H1 (cell line): Measurements from ENCODE around the gene HGFAC. TPM values are rescaled to one million over a fixed set of nuclear protein-coding genes. Genes with fewer than 3 reads are reported as not detected.

Experiments
- CTCF ChIA-PET: fragments of 300-600 bp; sonication (Branson Sonifier 250); formaldehyde crosslinking; loops from one replicate; lab custom pipeline; 2021; ENCODE audit not compliant: partially characterized antibody; lab: Charles Lee
- POLR2A ChIA-PET: fragments of 300-600 bp; sonication (Branson Sonifier 250); formaldehyde crosslinking; loops from one replicate; lab custom pipeline; 2021; ENCODE audit warnings: inconsistent platforms; ENCODE audit not compliant: partially characterized antibody; lab: Charles Lee
- DNase-seq, 2 experiments: peaks; one replicate each; pipeline versions ENCODE4 v3.0.0 to v3.0.0-alpha.2; 2010 to 2022; ENCODE audit warnings: low spot score in 2 of 2, low read depth in 1 of 2, mixed read lengths in 1 of 2
- FAIRE-seq: peaks from 2 replicates; lab custom pipeline; 2011; peaks lifted over from hg19 to GRCh38; lab: Jason Lieb, UNC
- H2AFZ ChIP-seq: 2 replicates; pipeline ENCODE4 v1.8.1; 2012; ENCODE audit warnings: low read length, inconsistent platforms
- H2AK5ac ChIP-seq: 2 replicates; pipeline ENCODE4 v1.6.1; 2013; ENCODE audit warnings: low read depth, low read length
- H2BK120ac ChIP-seq: replicated peaks from 2 replicates; pipeline ENCODE3; 2013; ENCODE audit warnings: low read depth, low read length, inconsistent platforms
- H2BK12ac ChIP-seq: 2 replicates; pipeline ENCODE4 v1.6.1; 2013; ENCODE audit warnings: low read depth, low read length
- H2BK15ac ChIP-seq: 2 replicates; pipeline ENCODE4 v1.6.1; 2013; ENCODE audit warnings: low read length
- H2BK20ac ChIP-seq: 2 replicates; pipeline ENCODE4 v1.6.1; 2013; ENCODE audit warnings: low read length
- H2BK5ac ChIP-seq: 2 replicates; pipeline ENCODE4 v1.6.1; 2013; ENCODE audit warnings: low read depth, low read length
- H3K14ac ChIP-seq: 2 replicates; pipeline ENCODE4 v1.6.1; 2013; ENCODE audit warnings: inconsistent platforms; ENCODE audit not compliant: insufficient read length
- H3K18ac ChIP-seq: 2 replicates; pipeline ENCODE4 v1.6.1; 2013; ENCODE audit warnings: low read length; ENCODE audit errors: extremely low read depth
- H3K23ac ChIP-seq: 2 replicates; pipeline ENCODE4 v1.6.1; 2013; ENCODE audit warnings: inconsistent platforms; ENCODE audit not compliant: insufficient read length
- H3K23me2 ChIP-seq: 2 replicates; pipeline ENCODE4 v1.6.1; 2013; ENCODE audit warnings: low read depth, low read length
- H3K27ac ChIP-seq: 2 replicates; pipeline ENCODE4 v1.6.1; 2011; ENCODE audit warnings: low read depth, low read length, inconsistent platforms
- H3K27me3 ChIP-seq, 4 experiments: replicated peaks in 1 of 4; 1 replicate in 1 of 4; 2 replicates in 3 of 4; pipeline versions ENCODE4 v1.6.1 to v1.8.1; 2011 to 2013; ENCODE audit warnings: low read length in 3 of 4, mild to moderate bottlenecking in 3 of 4, inconsistent platforms in 2 of 4, mixed read lengths in 2 of 4, moderate library complexity in 1 of 4; ENCODE audit not compliant: control insufficient read depth in 3 of 4, insufficient read depth in 3 of 4; ENCODE audit errors: extremely low read depth in 1 of 4
- H3K36me3 ChIP-seq, 4 experiments: 2 replicates each; pipeline versions ENCODE4 v1.6.1 to v1.8.1; 2011 to 2013; ENCODE audit warnings: mild to moderate bottlenecking in 4 of 4, low read length in 3 of 4, moderate library complexity in 2 of 4, control low read depth in 1 of 4, inconsistent platforms in 1 of 4; ENCODE audit not compliant: insufficient read depth in 4 of 4, control insufficient read depth in 2 of 4
- H3K4ac ChIP-seq: replicated peaks from 2 replicates; pipeline ENCODE3; 2013; ENCODE audit warnings: low read length, low read depth, mixed read lengths, inconsistent platforms; ENCODE audit not compliant: insufficient read length
- H3K4me1 ChIP-seq, 4 experiments: replicated peaks in 1 of 4; 1 replicate in 1 of 4; 2 replicates in 3 of 4; pipeline versions ENCODE4 v1.6.1 to v1.8.1; 2011 to 2013; ENCODE audit warnings: low read length in 3 of 4, inconsistent platforms in 2 of 4, mixed read lengths in 1 of 4; ENCODE audit not compliant: insufficient read depth in 4 of 4, control insufficient read depth in 3 of 4
- H3K4me2 ChIP-seq, 2 experiments: 2 replicates each; pipeline versions ENCODE4 v1.6.1 to v1.8.1; 2011 to 2013; ENCODE audit warnings: low read depth in 2 of 2, low read length in 2 of 2, control low read depth in 1 of 2, inconsistent platforms in 1 of 2, mild to moderate bottlenecking in 1 of 2; ENCODE audit not compliant: insufficient read depth in 1 of 2
- H3K4me3 ChIP-seq, 4 experiments: fragments of 200-600, 300-600 bp in 1 of 4; sonication (generic), shearing (Covaris generic), sonication (Bioruptor Twin) in 1 of 4; 2 replicates each; pipeline versions ENCODE4 v1.5.1 to v1.8.1; 2011 to 2016; ENCODE audit warnings: low read length in 4 of 4, low read depth in 3 of 4, control low read depth in 2 of 4, inconsistent platforms in 2 of 4, mild to moderate bottlenecking in 2 of 4, mixed read lengths in 1 of 4, moderate library complexity in 1 of 4; ENCODE audit not compliant: insufficient read depth in 2 of 4; ENCODE audit errors: extremely low read depth in 1 of 4
- H3K56ac ChIP-seq: replicated peaks from 2 replicates; pipeline ENCODE3; 2013; ENCODE audit warnings: low read depth, mild to moderate bottlenecking, mixed read lengths, low read length, inconsistent platforms; ENCODE audit not compliant: insufficient read length
- H3K79me1 ChIP-seq: 2 replicates; pipeline ENCODE4 v1.6.1; 2013; ENCODE audit warnings: low read depth, low read length, control low read depth
- H3K79me2 ChIP-seq, 2 experiments: 2 replicates each; pipeline versions ENCODE4 v1.6.1 to v1.8.1; 2012 to 2013; ENCODE audit warnings: low read length in 2 of 2, mild to moderate bottlenecking in 2 of 2, inconsistent platforms in 1 of 2; ENCODE audit not compliant: insufficient read depth in 2 of 2, control insufficient read depth in 1 of 2
- H3K9ac ChIP-seq, 4 experiments: replicated peaks in 1 of 4; 1 replicate in 1 of 4; 2 replicates in 3 of 4; pipeline versions ENCODE4 v1.6.1 to v1.8.1; 2011 to 2013; ENCODE audit warnings: low read depth in 3 of 4, low read length in 3 of 4, control low read depth in 2 of 4, mild to moderate bottlenecking in 2 of 4, moderate library complexity in 2 of 4, inconsistent platforms in 1 of 4; ENCODE audit errors: extremely low read depth in 1 of 4
- H3K9me3 ChIP-seq, 2 experiments: 2 replicates each; pipeline versions ENCODE4 v1.6.1 to v1.8.1; 2012 to 2013; ENCODE audit warnings: mild to moderate bottlenecking in 2 of 2, moderate library complexity in 2 of 2, control low read depth in 1 of 2, inconsistent platforms in 1 of 2, low read depth in 1 of 2, low read length in 1 of 2, mixed read lengths in 1 of 2; ENCODE audit not compliant: insufficient read depth in 2 of 2
- H4K20me1 ChIP-seq, 2 experiments: replicated peaks in 1 of 2; 2 replicates each; pipeline versions ENCODE3 to v1.8.1; 2011 to 2013; ENCODE audit warnings: inconsistent platforms in 2 of 2, low read length in 2 of 2, mild to moderate bottlenecking in 1 of 2; ENCODE audit not compliant: insufficient read depth in 2 of 2, control insufficient read depth in 1 of 2
- H4K5ac ChIP-seq: 2 replicates; pipeline ENCODE4 v1.6.1; 2013; ENCODE audit warnings: low read length, low read depth, mixed read lengths, inconsistent platforms; ENCODE audit not compliant: insufficient read length
- H4K8ac ChIP-seq: 2 replicates; pipeline ENCODE4 v1.8.0; 2013; ENCODE audit warnings: mild to moderate bottlenecking, moderate library complexity, low read length, inconsistent platforms; ENCODE audit not compliant: insufficient read depth; ENCODE audit errors: extremely low read depth
- H4K91ac ChIP-seq: replicated peaks from 2 replicates; pipeline ENCODE3; 2013; ENCODE audit warnings: low read length, mixed read lengths, inconsistent platforms; ENCODE audit not compliant: insufficient read length
- ASH2L ChIP-seq: fragments of 200-600, 300-600 bp; sonication (generic); IDR thresholded peaks from one replicate; pipeline ENCODE4 v1.7.1; 2017; ENCODE audit warnings: low read length
- BCL11A ChIP-seq, 2 experiments: IDR thresholded peaks; one replicate each; pipeline ENCODE4 v1.6.1; 2011; ENCODE audit warnings: low read depth in 2 of 2, low read length in 2 of 2, mild to moderate bottlenecking in 2 of 2
- CTCF ChIP-seq, 3 experiments: IDR thresholded peaks; 1 replicate in 2 of 3; 2 replicates in 1 of 3; pipeline versions ENCODE4 v1.5.1 to v1.6.1; 2011; ENCODE audit warnings: low read length in 3 of 3, mild to moderate bottlenecking in 3 of 3, inconsistent platforms in 2 of 3, low read depth in 1 of 3, moderate library complexity in 1 of 3; ENCODE audit not compliant: insufficient read depth in 1 of 3; ENCODE audit errors: control extremely low read depth in 1 of 3
- FOSL1 ChIP-seq: IDR thresholded peaks from 2 replicates; pipeline ENCODE4 v1.6.1; 2011; ENCODE audit warnings: mild to moderate bottlenecking, low read depth, low read length, moderate library complexity; ENCODE audit not compliant: insufficient read depth
- JUN ChIP-seq: IDR thresholded peaks from 2 replicates; pipeline ENCODE4 v1.6.1; 2011; ENCODE audit warnings: low read depth, mild to moderate bottlenecking, improper control_type of control experiment, low read length
- KDM5A ChIP-seq: fragments of 200-600 bp; IDR thresholded peaks from 2 replicates; pipeline ENCODE4 v1.7.1; 2012; ENCODE audit warnings: mild to moderate bottlenecking, low read length, inconsistent platforms, mixed read lengths
- NANOG ChIP-seq: IDR thresholded peaks from 2 replicates; pipeline ENCODE4 v1.6.1; 2011; ENCODE audit warnings: low read length, low read depth, mild to moderate bottlenecking, inconsistent platforms; ENCODE audit not compliant: insufficient read depth, poor library complexity, severe bottlenecking
- SIN3A ChIP-seq, 2 experiments: IDR thresholded peaks in 1 of 2; conservative IDR thresholded peaks in 1 of 2; 2 replicates each; pipeline ENCODE4 v1.6.1; 2011 to 2012; ENCODE audit warnings: low read length in 2 of 2, improper control_type of control experiment in 1 of 2, low read depth in 1 of 2, mild to moderate bottlenecking in 1 of 2
- SP2 ChIP-seq: IDR thresholded peaks from 2 replicates; pipeline ENCODE4 v1.6.1; 2012; ENCODE audit warnings: mild to moderate bottlenecking, low read length, inconsistent platforms
- SP4 ChIP-seq: IDR thresholded peaks from 2 replicates; pipeline ENCODE4 v1.6.1; 2012; ENCODE audit warnings: low read length, inconsistent platforms
- WGBS, 2 experiments: shearing (Covaris generic) in 1 of 2; methylation state at CpG; one replicate each; pipeline versions ENCODE4 v1.1.6 to v1.1.7; 2013 to 2015; ENCODE audit warnings: low lambda C conversion rate in 2 of 2, mixed read lengths in 2 of 2, inconsistent platforms in 1 of 2, low coverage in 1 of 2, missing lambda C conversion rate in 1 of 2; ENCODE audit not compliant: insufficient replicate concordance in 2 of 2, insufficient coverage in 1 of 2, insufficient read length in 1 of 2; ENCODE audit errors: extremely low coverage in 1 of 2, missing lambda C conversion rate in 1 of 2; 5-methylcytosine and 5-hydroxymethylcytosine counted together
- polyA plus RNA-seq, 7 experiments: library from polyadenylated mRNA; depleted of rRNA in 3 of 7; stranded (reverse) in 5 of 7; unstranded in 2 of 7; fragments of >200 nt in 5 of 7; fragments of 200-250 nt in 2 of 7; gene quantifications; 1 replicate in 5 of 7; 2 replicates in 1 of 7; 4 replicates in 1 of 7; pipeline versions ENCODE4 v1.2.1 to v1.2.3, GENCODE V29; 2011 to 2013; ENCODE audit warnings: missing spikeins in 2 of 7, mixed read lengths in 2 of 7
- total RNA-seq: library from RNA; stranded (reverse); fragmentation: NEBNext Ultra II Directional; extraction: Animal tissue kit (Norgen Biotek cat#: 25700); gene quantifications from 2 replicates; pipeline ENCODE4 v1.2.1, GENCODE V29; 2021

Gene HGFAC
- total and polyA plus RNA-seq, 2 of the 8 experiments (the other 6 are each of a cell fraction or from before 2014, with no cell fraction given), result 0.14 to 0.15 TPM

- ChIA-PET CTCF (interaction anchor here (0.9 to 3.9 kb wide), 7 partner anchors 9 to 230 kb away, joined by 3 to 41 read pairs (median 4); no protein-coding TSS in a partner anchor), POLR2A (interaction anchor here (0.6 to 1.4 kb wide), 2 partner anchors 14 to 27 kb away, joined by 3 to 4 read pairs; no protein-coding TSS in a partner anchor)
- Histone ChIP-seq H2AK5ac (no peak overlapping the region), H2BK12ac (no peak overlapping the region), H4K5ac (no peak overlapping the region), H2BK20ac (no peak overlapping the region), H2AFZ (no peak overlapping the region), H3K79me1 (peaks cover 6% of the 10 kb centered on the region; the same call in 1 of the 2 replicates), H3K4me2 (no peak overlapping the region), H3K23ac (no peak overlapping the region), H2BK15ac (no peak overlapping the region), H3K18ac (no peak overlapping the region), H4K20me1 (peaks cover 0 to 13% of the 10 kb centered on the region in 2 experiments), H3K23me2 (peaks cover 5% of the 10 kb centered on the region), H3K14ac (no peak overlapping the region), H3K9ac (no peak overlapping the region), H3K79me2 (no peaks in the 10 kb centered on the region), H3K27ac (no peak overlapping the region), H3K27me3 (peaks cover 1 to 48% (median 32%) of the 10 kb centered on the region in 4 experiments; a peak in 6 of 7 replicates), H3K9me3 (peaks cover 0 to 6% of the 10 kb centered on the region in 2 experiments; a peak in 2 of 4 replicates), H3K56ac (no peak overlapping the region), H3K36me3 (no peaks in the 10 kb centered on the region), H3K4ac (no peak overlapping the region), H4K91ac (no peak overlapping the region), H2BK120ac (no peak overlapping the region), H2BK5ac (no peak overlapping the region), H3K4me3 (no peak overlapping the region), H4K8ac (no peak overlapping the region), H3K4me1 (peaks cover 0 to 3% (median 1%) of the 10 kb centered on the region in 4 experiments; a peak in 2 of 7 replicates)
- DNase-seq (no peak), FAIRE-seq (no peak)
- WGBS, 2 experiments, result 90% methylated on average over 23 of the region's 23 CpGs; no CpG with 5 or more reads in 1 of the 2 experiments
- no peak for TF ChIP-seq SP2
- no peak for TF ChIP-seq BCL11A (IDR thresholded peaks at IDR 0.05; ENCODE audit: low read depth in 2 of 2, low read length in 2 of 2)
- TF ChIP-seq SIN3A (conservative IDR thresholded peaks at IDR 0.05 in 1 of 2, IDR thresholded peaks at IDR 0.05 in 1 of 2; ENCODE audit: low read depth in 1 of 2, low read length in 2 of 2), result no peak
- TF ChIP-seq KDM5A, result no peak
- no peak for TF ChIP-seq NANOG
- no peak for TF ChIP-seq CTCF (IDR thresholded peaks at IDR 0.05; ENCODE audit: control extremely low read depth in 1 of 3, insufficient read depth in 1 of 3, low read depth in 1 of 3, low read length in 3 of 3)
- TF ChIP-seq JUN, result no peak
- TF ChIP-seq ASH2L, result no peak
- no peak for TF ChIP-seq SP4
- TF ChIP-seq FOSL1, result no peak
Observed at GRCh38 chr4:3471098-3471760, 29.5 kb downstream of the HGFAC start.
